GM19324 (cell line): ENCODE measurements around the gene TPPP.
"Not testable (repeated sequence)": the region's sequence is repeated elsewhere in the genome, so short reads cannot be mapped to it uniquely, and the experiment has no call there.

ENCODE experiments used
- ATAC-seq: cut with Tn5 transposase; IDR thresholded peaks from one replicate; pipeline ENCODE4 v1.9.1; 2021; ENCODE audit warnings: mild to moderate bottlenecking, moderate library complexity; ENCODE audit not compliant: unreplicated experiment, low FRiP score

The TPPP gene

DNA sequence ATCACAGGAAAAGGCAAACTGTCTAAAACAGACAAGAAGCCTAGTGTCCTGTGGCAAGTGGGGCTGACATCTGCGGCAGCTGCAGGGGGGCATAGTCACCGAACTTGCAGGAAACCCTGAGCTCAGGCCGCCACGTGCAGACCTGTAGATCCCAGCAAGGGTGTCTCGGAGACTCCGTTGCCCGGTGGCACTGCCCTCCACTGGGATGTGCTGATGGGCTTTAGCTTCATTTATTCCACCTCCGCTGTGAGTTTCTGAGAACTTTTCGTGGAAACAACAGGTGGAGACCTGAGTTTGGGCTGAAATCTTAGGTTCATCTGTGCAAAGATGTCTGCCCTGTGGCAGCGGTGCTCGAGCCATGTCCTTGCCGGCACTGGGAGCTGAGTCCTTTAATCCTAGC, 59.0 kb downstream of the TPPP start:
- no peak for ATAC-seq

DNA sequence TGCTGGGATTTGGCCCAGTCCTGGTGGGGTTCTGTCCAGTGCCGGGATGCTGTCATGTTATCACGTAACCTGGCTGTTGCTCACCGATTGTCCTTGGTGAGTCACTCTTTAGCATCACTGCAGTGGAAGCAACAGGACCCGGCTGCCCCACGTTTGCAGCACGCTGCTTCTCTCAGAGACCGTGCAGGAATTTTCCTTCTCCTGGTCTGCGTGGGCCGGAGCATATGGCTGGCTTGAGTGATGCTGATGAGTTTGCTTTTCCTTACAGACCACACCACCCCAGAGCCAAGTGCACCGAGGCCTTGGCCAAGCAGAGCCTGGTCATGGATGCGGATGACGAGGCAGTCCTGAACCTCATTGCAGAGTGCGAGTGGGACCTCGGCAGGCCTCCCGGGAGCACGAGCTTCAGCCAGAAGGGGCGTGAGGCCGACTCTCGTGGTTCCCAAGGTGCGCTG, 59.6 kb downstream of the TPPP start:
- ATAC-seq: no peak

DNA sequence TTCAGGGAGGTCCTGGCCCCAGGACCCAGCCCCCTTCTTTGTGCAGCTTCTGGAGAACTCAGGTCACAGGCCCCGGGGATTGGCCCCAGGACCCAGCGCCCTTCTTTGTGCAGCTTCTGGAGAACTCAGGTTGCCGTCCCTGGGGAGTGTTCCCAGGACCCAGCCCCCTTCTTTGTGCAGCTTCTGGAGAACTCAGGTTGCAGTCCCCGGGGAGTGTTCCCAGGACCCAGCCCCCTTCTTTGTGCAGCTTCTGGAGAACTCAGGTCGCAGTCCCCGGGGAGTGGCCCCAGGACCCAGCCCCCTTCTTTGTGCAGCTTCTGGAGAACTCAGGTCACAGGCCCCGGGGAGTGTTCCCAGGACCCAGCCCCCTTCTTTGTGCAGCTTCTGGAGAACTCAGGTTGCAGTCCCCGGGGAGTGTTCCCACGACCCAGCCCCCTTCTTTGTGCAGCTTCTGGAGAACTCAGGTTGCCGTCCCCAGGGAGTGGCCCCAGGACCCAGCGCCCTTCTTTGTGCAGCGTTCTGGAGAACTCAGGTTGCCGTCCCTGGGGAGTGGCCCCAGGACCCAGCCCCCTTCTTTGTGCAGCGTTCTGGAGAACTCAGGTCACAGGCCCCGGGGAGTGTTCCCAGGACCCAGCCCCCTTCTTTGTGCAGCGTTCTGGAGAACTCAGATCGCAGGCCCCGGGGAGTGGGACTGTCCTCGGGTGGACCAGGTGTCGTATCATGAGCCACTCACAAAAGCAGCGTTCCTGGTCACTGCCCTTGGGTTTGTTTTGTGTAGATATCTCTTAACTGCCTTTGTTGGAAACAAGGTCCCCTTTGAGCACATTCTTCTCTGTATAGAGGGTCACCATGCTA, 64.6 kb downstream of the TPPP start:
- not testable (repeated sequence) for ATAC-seq

DNA sequence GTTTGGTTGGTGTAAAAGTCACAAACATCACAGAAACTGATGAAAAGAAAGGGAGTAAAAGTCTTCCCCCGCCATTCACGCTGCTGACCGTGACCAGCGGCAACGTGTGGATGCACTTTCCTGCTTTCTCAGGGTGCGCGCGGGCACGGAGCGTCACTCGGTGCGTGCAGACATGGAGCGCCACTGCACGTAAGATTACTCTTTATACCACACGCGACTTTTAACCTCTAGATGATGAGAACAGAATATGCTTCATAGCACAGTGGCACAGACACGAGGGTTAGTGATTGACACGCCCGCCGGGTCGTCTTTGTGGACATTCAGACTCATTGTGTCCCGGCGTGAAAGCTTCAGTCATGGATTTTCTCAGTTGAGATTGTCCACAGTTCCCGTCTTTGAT, 65.3 kb downstream of the TPPP start:
- no peak for ATAC-seq

DNA sequence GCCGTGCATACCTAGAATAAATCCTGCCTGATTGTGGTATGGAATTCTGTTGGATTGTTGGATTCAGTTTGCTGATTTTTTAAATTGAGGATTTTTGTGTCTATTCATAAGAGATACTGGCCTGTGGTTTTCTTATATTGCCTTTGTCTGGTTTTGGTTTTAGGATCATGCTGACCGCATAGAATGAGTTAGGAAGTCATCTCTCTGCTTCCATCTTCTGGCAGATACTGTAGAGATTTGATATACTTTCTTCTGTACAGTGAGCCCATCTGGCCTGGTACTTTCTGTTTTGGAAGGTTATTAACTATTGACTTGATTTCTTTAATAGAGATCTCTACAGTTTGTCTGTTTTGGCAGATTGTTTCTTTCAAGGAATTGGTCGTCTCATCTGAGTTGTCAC, 66.3 kb downstream of the TPPP start:
- ATAC-seq: no peak

DNA sequence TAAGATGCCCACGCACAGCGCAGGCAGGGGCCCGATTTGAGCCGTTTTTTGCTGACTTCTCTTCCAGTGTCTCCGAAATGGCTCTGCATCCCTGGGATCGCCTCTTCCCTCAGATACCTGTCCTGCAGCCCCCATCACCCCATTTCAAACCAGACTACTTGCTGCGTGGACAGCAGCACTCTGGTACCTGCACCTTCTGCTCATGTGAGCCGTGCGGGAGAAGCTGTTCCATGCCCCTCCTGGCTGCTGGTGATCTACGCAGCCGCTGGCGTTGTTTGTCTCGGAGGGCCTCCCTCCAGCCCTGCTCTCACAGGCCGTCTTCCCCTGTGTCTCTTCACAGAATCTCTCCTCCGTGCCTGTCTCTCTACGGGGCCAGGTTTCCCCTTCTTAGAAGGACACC, 67.6 kb downstream of the TPPP start:
- no peak for ATAC-seq

DNA sequence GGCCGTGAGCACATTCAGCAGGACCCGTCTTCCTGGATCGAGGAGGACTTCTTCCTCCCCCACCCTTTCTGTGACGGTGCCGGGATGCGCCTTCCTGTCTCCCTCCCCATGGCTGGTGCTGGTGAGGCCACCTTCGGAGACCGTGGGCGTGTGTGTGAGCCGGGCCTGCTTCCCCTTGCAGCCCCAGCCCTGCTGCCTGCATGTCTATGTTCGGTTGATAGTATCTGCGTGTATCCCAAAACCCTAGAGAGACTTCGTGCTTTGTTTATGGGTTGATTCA, 68.3 kb downstream of the TPPP start:
- ATAC-seq: no peak

DNA sequence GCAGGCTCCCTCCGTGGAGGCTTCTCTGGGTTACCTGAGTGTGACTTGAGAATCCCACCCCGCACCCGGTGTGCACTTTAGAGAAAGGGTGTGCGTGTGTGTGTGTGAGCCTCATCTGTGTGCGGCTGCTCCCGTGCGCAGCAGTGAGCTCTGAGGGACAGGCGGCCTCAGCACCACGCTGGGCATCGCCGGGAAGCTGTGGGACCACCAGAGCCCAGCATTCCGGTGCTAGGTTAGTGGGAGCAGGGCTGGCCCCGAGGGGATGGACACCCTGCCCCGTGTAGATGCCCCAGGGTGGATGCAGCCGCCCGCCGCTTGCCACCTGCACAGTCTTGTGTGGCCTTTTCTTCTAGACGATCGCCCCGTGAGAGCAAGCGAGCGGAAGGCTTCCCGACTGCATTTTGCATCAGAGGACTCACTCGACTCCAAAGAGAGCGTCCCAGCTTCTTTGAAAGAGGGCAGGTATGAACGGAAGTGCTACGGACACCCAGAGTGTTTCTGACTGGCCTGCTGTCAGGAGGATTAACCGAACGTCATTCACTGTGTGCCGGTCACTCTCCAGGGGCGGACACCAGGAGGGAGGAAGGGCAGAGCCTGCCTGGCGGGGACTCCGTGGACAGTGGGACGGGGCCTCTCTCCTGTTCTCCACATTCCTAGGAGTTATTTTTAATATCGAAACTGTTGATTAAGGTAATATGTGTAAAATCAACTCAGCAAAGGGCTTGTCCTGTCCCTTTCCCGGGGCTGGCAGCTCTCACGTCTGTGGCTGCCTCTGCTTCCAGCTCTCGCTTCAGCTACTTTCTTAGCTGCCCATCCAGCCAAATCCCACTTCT, 68.8 kb downstream of the TPPP start:
- ATAC-seq: no peak

DNA sequence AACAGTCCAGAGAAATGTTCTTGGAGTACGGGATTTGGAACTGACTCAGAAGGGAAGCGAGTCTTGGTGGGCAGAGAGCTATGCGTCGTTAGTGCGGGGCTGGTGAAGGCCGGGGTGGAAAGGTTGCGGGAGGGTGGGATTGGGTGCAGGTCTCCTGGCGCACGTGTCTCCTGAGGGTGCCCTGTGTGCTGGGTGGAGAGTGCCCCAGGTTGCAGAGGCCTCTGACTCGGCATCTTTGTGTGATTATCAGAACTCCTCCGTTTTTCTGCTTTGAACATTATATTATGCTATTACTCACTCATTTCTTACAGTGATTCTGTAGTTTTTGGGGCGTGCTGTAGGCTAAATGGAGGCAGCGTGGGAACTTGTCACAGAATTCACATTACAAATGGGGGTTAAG, 69.6 kb downstream of the TPPP start:
- ATAC-seq: no peak

DNA sequence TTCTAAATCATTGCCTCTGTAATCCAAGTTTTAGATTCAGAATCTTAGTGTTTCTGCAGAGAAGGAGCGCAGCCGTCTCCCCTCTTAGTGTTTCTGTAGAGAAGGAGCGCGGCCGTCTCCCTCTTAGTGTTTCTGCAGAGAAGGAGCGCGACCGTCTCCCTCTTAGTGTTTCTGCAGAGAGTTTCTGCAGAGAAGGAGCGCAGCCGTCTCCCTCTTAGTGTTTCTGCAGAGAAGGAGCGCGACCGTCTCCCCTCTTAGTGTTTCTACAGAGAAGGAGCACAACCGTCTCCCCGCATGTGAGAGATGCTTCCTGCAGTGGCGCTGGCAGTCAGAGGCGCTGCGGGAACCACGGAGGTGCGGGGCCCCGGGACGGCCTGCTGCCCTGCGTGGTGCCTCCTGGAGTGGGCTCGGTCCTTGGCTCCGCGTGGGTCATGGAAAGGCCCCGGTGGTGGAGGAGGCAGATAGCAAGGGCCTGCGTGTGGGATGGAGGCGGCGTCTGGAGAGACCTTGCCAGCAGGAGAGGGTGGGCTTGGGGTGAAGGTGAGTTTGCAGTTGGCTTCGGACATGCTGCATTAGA, 70.1 kb downstream of the TPPP start:
- no peak for ATAC-seq

DNA sequence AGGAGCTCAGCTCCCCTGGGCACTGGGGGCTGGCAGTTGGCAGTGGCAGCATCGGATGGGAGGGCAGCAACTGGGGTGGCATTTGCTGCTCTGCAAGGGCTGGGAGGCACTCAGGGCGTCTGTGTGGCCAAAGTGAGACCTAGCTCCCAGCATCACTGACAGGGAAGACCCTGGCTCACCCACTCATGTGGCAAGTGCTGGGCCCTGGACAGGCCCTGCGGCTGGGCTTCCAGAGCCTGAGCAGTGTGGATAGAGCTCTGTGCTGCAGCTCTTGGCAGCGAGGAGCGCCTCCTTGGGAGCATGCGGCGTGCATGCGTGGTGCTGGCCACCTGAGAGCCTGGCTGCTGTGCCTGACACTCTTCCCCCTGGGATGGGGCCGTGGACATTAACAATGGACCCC, 70.8 kb downstream of the TPPP start:
- ATAC-seq: no peak

DNA sequence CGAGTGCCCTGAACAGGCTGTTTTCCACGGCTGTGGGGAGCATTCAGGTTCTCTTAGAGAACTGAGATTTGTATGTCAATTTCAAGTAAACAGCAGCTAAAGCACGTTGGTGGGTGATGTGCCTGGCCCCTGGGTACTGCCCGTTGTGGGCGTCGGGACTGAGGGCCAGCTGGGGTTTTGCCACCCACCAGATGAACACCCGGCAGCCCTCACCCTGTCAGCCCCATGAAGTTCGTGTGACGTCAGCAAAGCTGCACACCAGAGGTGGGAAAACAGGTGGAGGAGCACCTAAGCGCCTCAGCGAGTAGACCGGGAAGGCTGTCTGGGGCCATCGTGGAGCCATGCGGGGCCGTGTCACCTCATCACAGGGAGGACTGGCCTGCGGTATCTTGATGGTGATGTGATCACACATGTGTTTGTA, 71.8 kb downstream of the TPPP start:
- ATAC-seq: no peak

DNA sequence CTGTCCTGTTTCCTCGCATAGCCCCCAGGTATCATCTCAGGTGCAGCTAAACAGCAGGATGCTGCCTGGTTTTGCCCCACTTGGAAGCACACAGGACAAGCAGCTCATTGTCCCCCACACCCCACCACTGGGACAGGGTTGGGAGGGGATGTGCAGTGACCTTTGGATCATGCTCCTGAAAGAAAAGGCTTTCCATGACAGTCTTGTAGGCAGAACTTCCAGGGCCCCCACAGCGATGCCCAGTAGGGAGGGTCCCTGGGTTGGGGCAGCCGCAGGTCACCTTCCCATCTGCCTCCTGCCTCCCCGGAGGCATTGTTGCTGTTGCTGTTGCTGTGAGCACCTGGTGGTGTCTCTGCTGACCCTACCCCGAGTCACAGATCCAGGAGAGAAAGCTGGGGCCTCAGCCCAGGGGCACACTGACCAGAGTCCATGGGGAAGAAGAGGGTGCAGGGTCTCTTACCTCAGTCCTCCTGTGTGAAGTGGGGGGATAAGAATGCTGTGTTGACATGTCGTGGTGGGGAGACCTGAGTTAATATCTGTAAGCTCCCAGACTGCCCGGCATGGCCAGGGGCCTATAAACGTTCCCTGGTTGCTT, 72.5 kb downstream of the TPPP start:
- no peak for ATAC-seq

DNA sequence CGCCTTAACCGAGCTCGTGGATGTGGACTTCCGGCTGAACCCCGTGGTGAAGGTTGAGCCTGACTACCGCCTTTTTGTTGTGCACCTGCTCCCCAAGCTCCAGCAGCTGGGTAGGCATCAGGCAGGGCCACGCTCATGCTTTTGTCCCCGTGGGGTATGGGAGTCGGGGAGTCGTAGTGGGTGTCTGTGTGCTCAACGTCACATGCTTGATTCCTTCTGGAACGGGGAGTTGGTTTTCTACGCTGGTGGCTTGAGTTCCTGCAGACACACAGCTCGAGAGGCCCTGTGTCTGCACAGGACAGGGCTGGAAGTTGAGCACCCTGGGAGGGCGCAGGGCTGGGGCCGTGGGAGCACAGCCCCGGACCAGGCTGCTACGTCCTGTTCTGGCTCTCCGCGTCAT, 73.0 kb downstream of the TPPP start:
- ATAC-seq: no peak

DNA sequence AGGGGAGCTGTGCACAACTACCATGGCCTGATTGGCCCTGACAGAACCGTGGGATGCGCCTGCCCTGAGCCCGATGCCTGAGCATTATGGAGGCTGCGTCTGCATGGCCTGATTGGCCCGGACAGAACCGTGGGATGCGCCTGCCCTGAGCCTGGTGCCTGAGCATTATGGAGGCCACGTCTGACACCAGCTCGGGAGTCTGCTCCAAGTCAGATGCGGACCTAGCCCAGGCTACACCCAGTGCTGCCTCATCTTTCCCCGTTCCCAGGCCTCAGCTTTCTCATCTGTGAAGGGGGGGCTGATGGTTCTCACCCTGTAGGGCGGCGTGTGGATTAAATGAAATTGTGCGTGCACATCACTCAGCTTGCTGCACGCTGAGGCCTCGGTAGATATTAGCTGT, 73.7 kb downstream of the TPPP start:
- ATAC-seq: no peak

DNA sequence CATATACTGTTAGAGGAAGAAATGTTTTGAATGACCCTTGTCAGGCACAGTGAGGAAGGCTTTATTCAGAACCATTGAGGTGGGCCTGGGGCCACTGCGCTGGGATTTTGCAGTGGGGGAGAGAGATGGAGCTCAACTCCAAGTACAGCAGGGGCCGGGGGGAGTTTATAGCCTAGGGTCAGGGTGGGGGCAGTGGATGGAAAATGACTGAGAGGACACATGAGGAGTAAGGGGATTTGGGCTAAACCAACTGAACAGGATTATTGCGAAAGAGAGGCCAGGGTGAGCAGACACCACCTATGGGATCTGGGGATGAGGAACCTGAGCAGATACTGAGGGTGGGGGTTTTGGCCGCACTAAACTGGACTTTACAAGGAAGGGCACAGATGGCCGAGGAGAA, 74.7 kb downstream of the TPPP start:
- ATAC-seq: no peak

DNA sequence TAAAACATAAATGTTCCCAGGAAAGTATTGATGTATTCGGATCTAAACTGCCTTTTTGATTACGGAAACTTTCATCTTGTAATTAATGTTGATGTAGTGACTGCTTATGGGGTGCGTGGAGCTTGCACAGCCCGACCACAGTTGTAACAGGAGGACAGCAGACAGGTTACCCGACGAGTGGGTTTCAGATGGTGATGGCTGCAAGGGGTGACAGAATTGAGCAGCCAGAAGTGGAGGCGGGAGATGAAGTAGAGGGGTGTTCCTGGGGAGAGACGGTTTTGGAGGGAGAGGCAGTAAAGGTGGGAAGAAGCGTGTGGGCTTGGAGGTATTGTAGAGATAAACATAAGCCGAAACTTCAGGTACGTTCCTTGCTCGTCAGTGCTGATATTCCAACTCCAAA, 75.3 kb downstream of the TPPP start:
- no peak for ATAC-seq

DNA sequence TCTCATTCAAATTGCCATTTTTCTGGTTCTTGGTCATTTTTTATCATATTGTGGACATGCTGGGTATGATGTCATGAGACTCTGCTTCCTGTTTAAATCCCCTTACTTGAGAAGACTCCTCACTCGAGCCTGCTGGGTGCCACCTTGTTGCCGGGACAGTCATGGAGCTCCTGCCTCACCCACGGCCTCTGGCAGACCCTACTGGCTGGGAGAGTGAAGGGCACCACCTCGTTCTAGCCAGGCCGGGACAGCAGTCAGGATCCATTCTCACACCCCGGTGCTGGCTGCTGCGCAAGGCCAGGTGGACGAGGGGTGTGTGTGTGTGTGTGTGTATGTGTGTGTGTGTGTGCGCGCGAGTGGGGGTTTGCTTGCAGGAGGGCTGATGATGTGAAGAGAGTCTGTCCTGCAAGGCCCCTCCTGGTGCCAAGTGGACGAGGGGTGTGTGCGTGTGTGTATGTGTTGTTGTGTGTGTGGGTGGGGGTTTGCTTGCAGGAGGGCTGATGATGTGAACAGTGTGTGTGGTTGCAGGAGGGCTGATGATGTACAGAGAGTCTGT, 76.6 kb downstream of the TPPP start:
- ATAC-seq: no peak

DNA sequence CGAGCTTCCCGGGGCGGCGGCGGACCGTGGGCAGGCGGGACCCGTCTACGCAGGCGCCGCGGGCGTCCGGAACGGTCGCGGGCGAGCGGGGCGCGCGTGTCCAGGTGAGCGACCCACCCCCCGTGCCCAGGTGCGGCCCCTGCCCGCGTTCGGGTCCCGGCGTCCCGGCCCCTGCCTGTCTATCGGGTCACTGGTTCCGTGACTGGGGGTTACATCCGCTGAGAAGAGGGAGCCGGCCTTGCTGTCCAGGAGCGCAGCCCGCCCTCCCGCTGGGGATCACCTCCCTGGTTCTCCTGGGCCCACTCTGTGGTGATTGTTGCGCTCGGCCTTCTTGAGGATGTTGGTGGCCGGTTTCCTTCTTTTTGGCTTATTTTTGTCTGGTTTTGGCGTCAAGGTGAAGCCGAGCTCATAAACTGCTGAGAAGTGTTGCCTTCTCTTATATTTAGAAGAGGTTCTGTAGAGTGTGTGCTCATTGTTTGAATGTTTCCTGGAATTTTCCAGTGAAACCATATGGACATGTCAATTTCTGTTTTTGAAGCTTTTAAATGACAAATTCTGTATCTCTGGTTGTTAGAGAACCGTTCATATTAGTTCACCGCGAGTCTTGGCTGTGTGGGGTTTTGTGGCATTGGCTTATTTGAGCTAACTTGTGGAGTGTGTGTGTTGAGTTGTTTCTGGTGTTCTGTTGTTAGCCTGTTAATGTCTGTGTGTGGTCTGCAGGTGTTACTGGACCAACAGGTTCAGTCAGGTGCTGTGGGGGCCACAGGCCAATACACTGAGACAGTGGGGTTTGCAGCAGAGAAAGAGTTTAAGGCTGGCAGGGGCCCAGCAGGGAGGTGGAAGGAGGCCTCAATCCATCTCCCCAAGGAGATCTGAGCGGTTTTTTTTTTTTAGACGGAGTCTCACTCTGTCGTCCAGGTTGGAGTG, 80.4 kb downstream of the TPPP start:
- ATAC-seq: peak; percentile 24
